HepG2 (cell line): ENCODE measurements around the gene SPART. TPM values are rescaled to one million over a fixed set of nuclear protein-coding genes. Genes with fewer than 3 reads are reported as not detected.
A peak's percentile ranks its signal among the peaks of the same experiment; 100 is the strongest.

Experiments used
- ARID3A ChIP-seq: IDR thresholded peaks from 2 replicates; pipeline ENCODE4 v1.6.1; 2012; ENCODE audit warnings: low read depth, low read length, improper control_type of control experiment
- ATF6 ChIP-seq: sonication (generic); formaldehyde crosslinking; conservative IDR thresholded peaks from 2 replicates; pipeline ENCODE4 v1.4.0; 2020; ENCODE audit warnings: missing genetic modification reagents
- BRD4 ChIP-seq: sonication (generic); formaldehyde crosslinking; IDR thresholded peaks from 2 replicates; pipeline ENCODE4 v1.4.0; 2020; ENCODE audit warnings: missing genetic modification reagents
- GABPB1 ChIP-seq: IDR thresholded peaks from 2 replicates; pipeline ENCODE4 v1.6.1; 2016; ENCODE audit warnings: mild to moderate bottlenecking, missing genetic modification reagents, moderate library complexity, missing compliant biosample characterization
- GZF1 ChIP-seq: sonication (generic); formaldehyde crosslinking; IDR thresholded peaks from 2 replicates; pipeline ENCODE4 v1.5.1; 2020; ENCODE audit warnings: mild to moderate bottlenecking, missing genetic modification reagents
- HHEX ChIP-seq: IDR thresholded peaks from 2 replicates; pipeline ENCODE4 v1.6.1; 2016; ENCODE audit warnings: control low read depth
- HIC2 ChIP-seq: sonication (generic); formaldehyde crosslinking; IDR thresholded peaks from 2 replicates; pipeline ENCODE4 v1.9.0; 2022; ENCODE audit warnings: low read depth, missing genetic modification reagents
- HNF1B ChIP-seq: sonication (generic); formaldehyde crosslinking; IDR thresholded peaks from 2 replicates; pipeline ENCODE4 v1.5.1; 2020; ENCODE audit warnings: mild to moderate bottlenecking, moderate library complexity, missing genetic modification reagents
- HNF4A ChIP-seq: sonication (generic); formaldehyde crosslinking; IDR thresholded peaks from 2 replicates; pipeline ENCODE4 v1.4.0; 2020; ENCODE audit warnings: missing genetic modification reagents
- SMARCC2 ChIP-seq: fragments of 450-650 bp; IDR thresholded peaks from 2 replicates; pipeline ENCODE4 v1.6.1; 2017; ENCODE audit warnings: antibody characterized with exemption, mild to moderate bottlenecking
- TAF1 ChIP-seq: sonication (generic); formaldehyde crosslinking; IDR thresholded peaks from 2 replicates; pipeline ENCODE4 v1.4.0; 2020; ENCODE audit warnings: missing genetic modification reagents
- TIGD3 ChIP-seq: sonication (generic); formaldehyde crosslinking; IDR thresholded peaks from 2 replicates; pipeline ENCODE4 v1.5.1; 2020; ENCODE audit warnings: mild to moderate bottlenecking, missing genetic modification reagents, borderline replicate concordance
- ZMYM3 ChIP-seq: sonication (generic); formaldehyde crosslinking; IDR thresholded peaks from 2 replicates; pipeline ENCODE4 v1.5.1; 2020; ENCODE audit warnings: mild to moderate bottlenecking, missing genetic modification reagents
- ZNF207 ChIP-seq: fragments of 450-650 bp; IDR thresholded peaks from 2 replicates; pipeline ENCODE4 v1.6.1; 2016; ENCODE audit warnings: antibody characterized with exemption, borderline replicate concordance
- ZNF230 ChIP-seq: sonication (generic); formaldehyde crosslinking; IDR thresholded peaks from 2 replicates; pipeline ENCODE4 v1.4.0; 2020; ENCODE audit warnings: mild to moderate bottlenecking, missing genetic modification reagents
- ZNF234 ChIP-seq: sonication (generic); formaldehyde crosslinking; conservative IDR thresholded peaks from 2 replicates; pipeline ENCODE4 v1.5.1; 2020; ENCODE audit warnings: mild to moderate bottlenecking, missing genetic modification reagents
- ZNF251 ChIP-seq: sonication (generic); formaldehyde crosslinking; IDR thresholded peaks from 2 replicates; pipeline ENCODE4 v1.9.0; 2021; ENCODE audit warnings: mild to moderate bottlenecking, missing genetic modification reagents
- ZNF30 ChIP-seq: sonication (generic); formaldehyde crosslinking; IDR thresholded peaks from 2 replicates; pipeline ENCODE4 v1.5.0; 2020; ENCODE audit warnings: mild to moderate bottlenecking, missing genetic modification reagents
- ZNF354B ChIP-seq: sonication (generic); formaldehyde crosslinking; IDR thresholded peaks from 2 replicates; pipeline ENCODE4 v1.8.0; 2022; ENCODE audit warnings: mild to moderate bottlenecking, missing genetic modification reagents
- ZNF652 ChIP-seq: IDR thresholded peaks from 2 replicates; pipeline ENCODE4 v1.6.1; 2016; ENCODE audit warnings: low read depth, borderline replicate concordance
- polyA plus RNA-seq, 8 experiments: library from polyadenylated mRNA; depleted of rRNA in 3 of 8; stranded (reverse) in 7 of 8; unstranded in 1 of 8; fragments of >200 nt; fragmentation: Illumina TruSeq in 4 of 8; extraction: Trizol in 4 of 8; gene quantifications; 2 replicates each; pipeline versions ENCODE4 v1.2.1 to v1.2.3, GENCODE V29; 2011 to 2016; ENCODE audit warnings: low read depth in 4 of 8, missing spikeins in 1 of 8, mixed read lengths in 1 of 8; ENCODE audit not compliant: insufficient read depth in 1 of 8
- total RNA-seq, 5 experiments: library from RNA; depleted of rRNA; stranded (reverse); fragments of >200 nt; fragmentation: Illumina TruSeq; extraction: Trizol; gene quantifications; 2 replicates each; pipeline ENCODE4 v1.2.3, GENCODE V29; 2016; ENCODE audit warnings: low read depth in 1 of 5
- TF ChIP-seq, protein P1 (sequence below): IDR thresholded peaks from 2 replicates; pipeline ENCODE4 v1.6.1; 2016; ENCODE audit warnings: mild to moderate bottlenecking, missing biosample characterization, missing genetic modification reagents

Gene SPART
- total and polyA plus RNA-seq, 2 of the 13 experiments (the other 11 are each of a cell fraction or from before 2014, with no cell fraction given): 8.9 to 28.8 TPM

- 0 out of 2 replicates have a peak, but pooled peaks have one; percentile 29 for TF ChIP-seq HNF1B (CRISPR knock-in tag)
- TF ChIP-seq BRD4 (CRISPR knock-in tag): no peak
- no peak for TF ChIP-seq TIGD3 (CRISPR knock-in tag)
- TF ChIP-seq ZNF354B (CRISPR knock-in tag): no peak
- TF ChIP-seq GZF1 (CRISPR knock-in tag): no peak
- TF ChIP-seq, protein P1, sequence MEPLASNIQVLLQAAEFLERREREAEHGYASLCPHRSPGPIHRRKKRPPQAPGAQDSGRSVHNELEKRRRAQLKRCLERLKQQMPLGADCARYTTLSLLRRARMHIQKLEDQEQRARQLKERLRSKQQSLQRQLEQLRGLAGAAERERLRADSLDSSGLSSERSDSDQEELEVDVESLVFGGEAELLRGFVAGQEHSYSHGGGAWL: no peak
- no peak for TF ChIP-seq HHEX (CRISPR knock-in tag)
- TF ChIP-seq HNF4A (CRISPR knock-in tag): no peak
- TF ChIP-seq ATF6 (CRISPR knock-in tag): no peak
- TF ChIP-seq ZNF234 (CRISPR knock-in tag): no peak
- no peak for TF ChIP-seq ZNF251
- no peak for TF ChIP-seq ZMYM3 (CRISPR knock-in tag)
- no peak for TF ChIP-seq ZNF652 (CRISPR knock-in tag)
- TF ChIP-seq HIC2 (CRISPR knock-in tag): no peak
- TF ChIP-seq SMARCC2: no peak
- peak; percentile 45; the same call in 1 of the 2 replicates for TF ChIP-seq ARID3A
- no peak for TF ChIP-seq ZNF230 (CRISPR knock-in tag)
- TF ChIP-seq ZNF207: no peak
- TF ChIP-seq GABPB1 (CRISPR knock-in tag): 0 out of 2 replicates have a peak, but pooled peaks have one; percentile 16
- no peak for TF ChIP-seq ZNF30 (CRISPR knock-in tag)
- TF ChIP-seq TAF1 (CRISPR knock-in tag): peak; percentile 19; the same call in 1 of the 2 replicates
Measured at GRCh38 chr13:36346222-36347083, at the start of gene SPART (continued).
